Tibial nerve (tissue), 4 donors: ENCODE measurements around the gene MAP2K6. TPM values are rescaled to one million over a fixed set of nuclear protein-coding genes. Genes with fewer than 3 reads are reported as not detected.
A peak's percentile ranks its signal among the peaks of the same experiment; 100 is the strongest.

Experiments used
- DNase-seq, 2 donors: peaks; one replicate each; pipeline ENCODE4 v3.0.0-alpha.2; 2019; ENCODE audit warnings: low spot score in 2 of 2
- H3K27ac ChIP-seq, 4 donors: fragments of 200-600 bp; sonication (generic) in 3 of 4; one replicate each; pipeline ENCODE4 v1.5.1; 2017 to 2019; ENCODE audit warnings: mild to moderate bottlenecking in 1 of 4
- H3K27me3 ChIP-seq, 2 donors: fragments of 200-600 bp; sonication (generic) in 1 of 2; one replicate each; pipeline versions ENCODE4 v1.5.1 to v1.6.0; 2017 to 2019
- H3K36me3 ChIP-seq, 3 donors: fragments of 200-600 bp; sonication (generic); one replicate each; pipeline ENCODE4 v1.5.1; 2018 to 2019
- H3K4me1 ChIP-seq, 4 donors: fragments of 200-600 bp; sonication (generic) in 3 of 4; one replicate each; pipeline ENCODE4 v1.5.1; 2017 to 2019
- H3K4me3 ChIP-seq, 4 donors: fragments of 200-600 bp; sonication (generic) in 3 of 4; one replicate each; pipeline ENCODE4 v1.5.1; 2017 to 2019; ENCODE audit warnings: mild to moderate bottlenecking in 1 of 4, moderate library complexity in 1 of 4
- H3K9me3 ChIP-seq, 4 donors: fragments of 200-600 bp; sonication (generic) in 3 of 4; one replicate each; pipeline ENCODE4 v1.5.1; 2017 to 2019
- EP300 ChIP-seq, 2 donors: sonication (generic); formaldehyde crosslinking; IDR thresholded peaks; one replicate each; pipeline ENCODE4 v1.6.1; 2017; ENCODE audit warnings: antibody characterized with exemption in 2 of 2, mild to moderate bottlenecking in 1 of 2
- POLR2A ChIP-seq, 2 donors: fragments of 450-650 bp; IDR thresholded peaks; one replicate each; pipeline ENCODE4 v1.6.1; 2017; ENCODE audit warnings: antibody characterized with exemption in 2 of 2, mild to moderate bottlenecking in 2 of 2, moderate library complexity in 2 of 2
- WGBS, 2 donors: methylation state at CpG; one replicate each; pipeline ENCODE4 v1.1.5; 2018; 5-methylcytosine and 5-hydroxymethylcytosine counted together
- total RNA-seq, 4 donors: library from RNA; depleted of rRNA; stranded (reverse); fragments of >200 nt; gene quantifications; one replicate each; pipeline ENCODE4 v1.1.0, GENCODE V29; 2016
- TF ChIP-seq, protein P1 (sequence below), 5 experiments: fragments of 200-600 bp in 3 of 5; fragments of 450-650 bp in 2 of 5; sonication (generic) in 3 of 5; IDR thresholded peaks; one replicate each; pipeline ENCODE4 v1.5.1; 2016 to 2019; ENCODE audit warnings: antibody characterized with exemption in 5 of 5, mild to moderate bottlenecking in 3 of 5, moderate library complexity in 2 of 5

MAP2K6 gene
- total RNA-seq, 4 donors from 2014 or later, result 9.8 to 30.3 (median 22.8) TPM

DNA sequence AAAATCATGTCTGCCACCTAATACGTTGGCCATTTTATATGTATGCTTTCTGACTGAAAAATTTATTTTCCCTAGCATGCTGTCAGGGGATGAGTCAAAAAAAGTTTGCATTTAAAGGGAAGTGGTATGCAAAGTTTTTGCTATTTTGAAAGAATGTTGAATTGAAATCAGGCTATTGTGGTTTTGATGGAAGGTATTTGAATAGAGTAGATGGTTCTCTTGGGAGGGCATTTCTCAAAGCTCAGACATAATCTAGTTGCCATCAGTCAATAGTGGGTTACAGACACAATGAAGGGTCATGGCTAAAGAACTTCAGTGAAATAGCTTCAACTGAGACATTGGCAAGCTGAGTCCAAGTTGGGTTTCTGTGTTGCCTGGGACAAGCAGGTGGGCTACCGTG lies 102.4 kb downstream of the MAP2K6 start:
- Histone ChIP-seq H3K27ac (no peak overlapping the region), H3K9me3 (no peaks in the 10 kb centered on the region), H3K36me3 (peaks cover 0 to 39% (median 0%) of the 10 kb centered on the region in 3 donors), H3K4me3 (no peak overlapping the region), H3K27me3 (no peaks in the 10 kb centered on the region), H3K4me1 (no peaks in the 10 kb centered on the region)
- TF ChIP-seq, protein P1, sequence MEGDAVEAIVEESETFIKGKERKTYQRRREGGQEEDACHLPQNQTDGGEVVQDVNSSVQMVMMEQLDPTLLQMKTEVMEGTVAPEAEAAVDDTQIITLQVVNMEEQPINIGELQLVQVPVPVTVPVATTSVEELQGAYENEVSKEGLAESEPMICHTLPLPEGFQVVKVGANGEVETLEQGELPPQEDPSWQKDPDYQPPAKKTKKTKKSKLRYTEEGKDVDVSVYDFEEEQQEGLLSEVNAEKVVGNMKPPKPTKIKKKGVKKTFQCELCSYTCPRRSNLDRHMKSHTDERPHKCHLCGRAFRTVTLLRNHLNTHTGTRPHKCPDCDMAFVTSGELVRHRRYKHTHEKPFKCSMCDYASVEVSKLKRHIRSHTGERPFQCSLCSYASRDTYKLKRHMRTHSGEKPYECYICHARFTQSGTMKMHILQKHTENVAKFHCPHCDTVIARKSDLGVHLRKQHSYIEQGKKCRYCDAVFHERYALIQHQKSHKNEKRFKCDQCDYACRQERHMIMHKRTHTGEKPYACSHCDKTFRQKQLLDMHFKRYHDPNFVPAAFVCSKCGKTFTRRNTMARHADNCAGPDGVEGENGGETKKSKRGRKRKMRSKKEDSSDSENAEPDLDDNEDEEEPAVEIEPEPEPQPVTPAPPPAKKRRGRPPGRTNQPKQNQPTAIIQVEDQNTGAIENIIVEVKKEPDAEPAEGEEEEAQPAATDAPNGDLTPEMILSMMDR (IDR thresholded peaks at IDR 0.05), result no peak
- no peak for TF ChIP-seq POLR2A (IDR thresholded peaks at IDR 0.05)
- no peak for TF ChIP-seq EP300 (IDR thresholded peaks at IDR 0.05)
- 68 to 81% methylated on average over 2 of the region's 2 CpGs for WGBS, 2 donors
- no peak for DNase-seq

DNA sequence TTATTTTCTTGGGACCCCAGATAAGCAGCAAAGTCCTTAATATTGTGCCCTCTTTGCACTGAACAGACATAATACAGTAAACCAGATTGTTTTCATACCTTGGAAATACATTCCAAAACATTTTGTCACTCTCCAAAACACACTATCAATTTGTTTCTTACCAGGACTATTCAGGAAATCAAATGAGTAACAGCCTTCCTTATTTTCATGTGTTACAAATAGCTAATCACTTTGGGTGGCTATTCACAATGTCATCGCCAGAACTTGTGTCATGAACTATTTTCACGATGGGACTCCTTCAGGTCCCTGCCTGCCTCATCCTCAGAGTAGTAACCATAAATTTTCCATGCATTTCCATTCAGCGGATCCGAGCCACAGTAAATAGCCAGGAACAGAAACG lies 104.5 kb downstream of the MAP2K6 start:
- Histone ChIP-seq H3K4me3 (no peak overlapping the region), H3K4me1 (peaks cover 0 to 8% (median 0%) of the 10 kb centered on the region in 4 donors), H3K9me3 (no peaks in the 10 kb centered on the region), H3K27ac (no peak overlapping the region), H3K36me3 (peaks cover 0 to 39% (median 0%) of the 10 kb centered on the region in 3 donors), H3K27me3 (no peaks in the 10 kb centered on the region)
- 93 to 97% methylated on average over 5 of the region's 5 CpGs for WGBS, 2 donors
- no peak for TF ChIP-seq POLR2A (IDR thresholded peaks at IDR 0.05)
- TF ChIP-seq, protein P1 (IDR thresholded peaks at IDR 0.05), result no peak
- TF ChIP-seq EP300 (IDR thresholded peaks at IDR 0.05), result no peak
- DNase-seq, result no peak

DNA sequence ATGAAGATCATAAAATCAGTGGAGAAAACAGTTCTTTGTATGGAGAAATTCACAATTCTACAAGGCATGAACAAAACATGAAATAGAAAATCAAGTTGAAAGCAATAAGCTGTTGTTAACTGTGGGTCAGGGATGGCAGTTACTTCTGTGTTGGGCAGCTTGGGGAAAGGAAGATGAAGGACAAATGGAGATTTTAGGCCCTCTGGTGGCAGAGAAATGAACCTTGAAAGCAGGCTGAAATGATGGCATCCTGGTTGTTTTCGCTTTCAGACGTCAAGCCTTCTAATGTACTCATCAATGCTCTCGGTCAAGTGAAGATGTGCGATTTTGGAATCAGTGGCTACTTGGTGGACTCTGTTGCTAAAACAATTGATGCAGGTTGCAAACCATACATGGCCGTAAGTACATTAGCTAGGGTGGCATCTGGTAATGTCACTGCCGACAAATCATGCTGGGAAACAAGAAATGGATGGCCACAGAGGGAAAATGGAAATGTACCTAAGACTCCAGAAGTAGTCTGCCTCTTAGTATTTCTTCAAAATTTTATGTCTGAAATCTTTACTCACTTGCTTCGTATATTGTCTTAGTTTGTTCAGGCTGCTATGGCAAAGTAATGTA lies 108.9 kb downstream of the MAP2K6 start:
- Histone ChIP-seq H3K36me3 (peaks cover 0 to 47% (median 2%) of the 10 kb centered on the region in 3 donors), H3K27ac (no peak overlapping the region), H3K9me3 (no peaks in the 10 kb centered on the region), H3K27me3 (no peaks in the 10 kb centered on the region), H3K4me3 (no peak overlapping the region), H3K4me1 (peaks cover 0 to 8% (median 0%) of the 10 kb centered on the region in 4 donors)
- 51 to 58% methylated on average over 7 of the region's 7 CpGs for WGBS, 2 donors
- peak in 1 of 2 donors; percentile 53 for DNase-seq
- TF ChIP-seq EP300 (IDR thresholded peaks at IDR 0.05) (peak in 1 of 2 donors; percentile 46), POLR2A (IDR thresholded peaks at IDR 0.05) (no peak)
- TF ChIP-seq, protein P1 (IDR thresholded peaks at IDR 0.05), result peak; percentile 42 to 72 (median 51)

DNA sequence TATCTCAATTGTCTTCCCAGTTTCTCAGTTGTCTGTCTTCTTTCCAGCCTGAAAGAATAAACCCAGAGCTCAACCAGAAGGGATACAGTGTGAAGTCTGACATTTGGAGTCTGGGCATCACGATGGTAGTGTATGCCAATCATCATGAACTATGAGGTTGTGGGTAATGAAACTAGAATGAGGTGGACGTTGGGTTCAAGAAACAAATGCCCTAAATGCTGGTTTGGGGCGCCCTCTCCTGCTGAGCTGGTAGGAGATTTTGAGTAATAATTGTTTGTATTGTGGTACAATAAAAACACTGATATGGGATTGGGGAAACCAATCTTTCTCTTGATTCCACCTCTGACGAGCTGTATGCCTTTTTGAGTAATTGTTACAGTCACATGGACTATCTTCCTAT lies 110.4 kb downstream of the MAP2K6 start:
- H3K27me3 ChIP-seq, result no peaks in the 10 kb centered on the region
- TF ChIP-seq, protein P1 (IDR thresholded peaks at IDR 0.05), result no peak
- no peak for TF ChIP-seq EP300 (IDR thresholded peaks at IDR 0.05)
- TF ChIP-seq POLR2A (IDR thresholded peaks at IDR 0.05), result no peak
- H3K4me1 ChIP-seq, result peaks cover 0 to 8% (median 0%) of the 10 kb centered on the region in 4 donors
- no peak overlapping the region for H3K4me3 ChIP-seq
- no peak for DNase-seq
- no peaks in the 10 kb centered on the region for H3K9me3 ChIP-seq
- 72 to 79% methylated on average over 4 of the region's 4 CpGs for WGBS, 2 donors
- no peak overlapping the region for H3K27ac ChIP-seq
- H3K36me3 ChIP-seq, result peaks cover 0 to 37% (median 2%) of the 10 kb centered on the region in 3 donors
